Effector memory CD8-positive, alpha-beta T cell (primary cell): ENCODE data around the gene CASP6.

Source experiments
- ATAC-seq: fragments of 150-1000 bp; cut with Tn5 transposase; replicated peaks from 2 replicates; pipeline ENCODE4 v1.10.0; 2021; ENCODE audit warnings: mild to moderate bottlenecking, moderate library complexity
- DNase-seq, 3 experiments: peaks; one replicate each; pipeline ENCODE4 v3.0.0; 2021
- H3K27ac Mint-ChIP-seq, 2 donors: one replicate each; pipeline ENCODE4 v1.8.0; 2022; ENCODE audit warnings: mild to moderate bottlenecking in 2 of 2, mixed read lengths in 2 of 2, moderate library complexity in 2 of 2
- H3K27me3 Mint-ChIP-seq, 2 donors: one replicate each; pipeline ENCODE4 v1.8.0; 2022; ENCODE audit warnings: mixed read lengths in 2 of 2
- H3K36me3 Mint-ChIP-seq: one replicate; pipeline ENCODE4 v1.8.0; 2022; ENCODE audit warnings: mild to moderate bottlenecking, moderate library complexity, mixed read lengths; ENCODE audit not compliant: insufficient read depth
- H3K4me1 Mint-ChIP-seq, 2 donors: one replicate each; pipeline ENCODE4 v1.8.0; 2022; ENCODE audit warnings: low read depth in 2 of 2, mixed read lengths in 2 of 2
- H3K4me3 Mint-ChIP-seq, 2 donors: one replicate each; pipeline ENCODE4 v1.8.0; 2022; ENCODE audit warnings: mild to moderate bottlenecking in 2 of 2, mixed read lengths in 2 of 2, moderate library complexity in 2 of 2
- H3K9me3 Mint-ChIP-seq, 2 donors: one replicate each; pipeline ENCODE4 v1.8.0; 2022; ENCODE audit warnings: mixed read lengths in 2 of 2

Gene CASP6

DNA sequence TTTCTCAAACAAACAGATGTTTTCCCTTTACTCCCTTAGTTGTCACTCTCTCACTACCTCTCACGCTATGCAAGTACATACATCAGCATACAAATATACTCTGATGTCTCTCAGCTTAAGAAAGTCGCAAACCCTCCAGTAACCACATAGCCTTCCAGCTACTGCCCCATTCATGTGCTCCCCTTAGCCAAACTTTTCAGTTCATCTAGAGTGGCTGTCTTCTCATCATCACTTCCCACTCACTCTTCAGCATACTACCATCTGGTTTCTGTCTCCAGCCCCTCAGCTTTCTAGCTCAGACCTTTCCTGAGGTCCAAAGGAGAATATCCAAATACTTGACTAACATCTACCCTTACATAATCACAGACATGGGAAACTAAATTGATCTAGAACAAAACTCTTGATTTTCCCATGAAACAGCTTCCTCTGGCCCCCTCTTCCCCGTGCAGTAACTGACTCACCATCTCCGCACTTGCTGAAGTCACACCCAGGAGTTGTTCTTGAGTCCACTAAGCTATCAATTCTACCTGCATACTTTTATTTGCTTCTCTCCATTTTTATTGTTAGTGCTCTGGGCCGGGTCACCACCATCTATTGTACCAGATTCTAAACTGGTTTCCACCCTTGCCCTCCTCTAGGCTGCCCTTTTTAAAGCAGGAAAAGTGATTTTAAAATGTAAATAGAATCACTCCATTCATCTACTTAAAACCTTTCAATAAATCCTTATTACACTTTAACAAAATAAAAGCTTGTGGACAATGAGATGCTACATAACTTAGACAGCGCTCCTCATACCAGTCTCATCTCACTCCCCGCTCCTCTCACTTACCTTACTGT is 57.2 kb downstream of the CASP6 start:
- no peaks in the 10 kb centered on the region for H3K36me3 Mint-ChIP-seq
- no peaks in the 10 kb centered on the region for H3K9me3 Mint-ChIP-seq
- no peak overlapping the region for H3K4me3 Mint-ChIP-seq
- ATAC-seq (no peak), DNase-seq (no peak)
- no peak overlapping the region for H3K27ac Mint-ChIP-seq
- H3K4me1 Mint-ChIP-seq = peaks cover 8 to 29% of the 10 kb centered on the region in 2 donors
- H3K27me3 Mint-ChIP-seq = no peaks in the 10 kb centered on the region

GRCh38 chr4:109640644-109641043 is 62.6 kb downstream of the CASP6 start:
- no peaks in the 10 kb centered on the region for H3K27me3 Mint-ChIP-seq
- no peaks in the 10 kb centered on the region for H3K36me3 Mint-ChIP-seq
- no peaks in the 10 kb centered on the region for H3K9me3 Mint-ChIP-seq
- ATAC-seq (no peak), DNase-seq (no peak)
- peak overlapping the region; percentile 1 to 66 for H3K27ac Mint-ChIP-seq
- peaks cover 16 to 22% of the 10 kb centered on the region in 2 donors for H3K4me1 Mint-ChIP-seq
- H3K4me3 Mint-ChIP-seq = no peak overlapping the region
